Natural killer cell (primary cell): ENCODE data around the gene PGAM2. TPM values are rescaled to one million over a fixed set of nuclear protein-coding genes. Genes with fewer than 3 reads are reported as not detected.

Source experiments
- ATAC-seq, 3 donors: fragments of 150-1000 bp in 2 of 3; fragments of 200-7000 bp in 1 of 3; cut with Tn5 transposase; 1 replicate in 1 of 3; 2 replicates in 2 of 3; pipeline ENCODE4 v1.10.0; 2021; ENCODE audit warnings: mild to moderate bottlenecking in 2 of 3, moderate library complexity in 2 of 3
- DNase-seq, 2 donors: peaks; one replicate each; pipeline versions ENCODE4 v3.0.0 to v3.0.0-alpha.2; 2013 to 2021; ENCODE audit warnings: mixed read lengths in 1 of 2
- H3K27ac ChIP-seq: one replicate; pipeline ENCODE4 v1.5.1; 2013; ENCODE audit warnings: mild to moderate bottlenecking, low read length
- H3K27me3 ChIP-seq: one replicate; pipeline ENCODE4 v1.6.1; 2013; ENCODE audit warnings: low read length; ENCODE audit not compliant: control insufficient read depth, insufficient read depth
- H3K36me3 ChIP-seq: one replicate; pipeline ENCODE4 v1.6.1; 2013; ENCODE audit warnings: low read length; ENCODE audit not compliant: control insufficient read depth, insufficient read depth
- H3K4me1 ChIP-seq: one replicate; pipeline ENCODE4 v1.6.1; 2013; ENCODE audit warnings: low read length; ENCODE audit not compliant: control insufficient read depth, insufficient read depth
- H3K4me3 ChIP-seq: one replicate; pipeline ENCODE4 v1.5.1; 2013; ENCODE audit warnings: low read length
- H3K9me3 ChIP-seq: one replicate; pipeline ENCODE4 v1.6.1; 2013; ENCODE audit warnings: low read length; ENCODE audit not compliant: control insufficient read depth, insufficient read depth
- H3K27ac Mint-ChIP-seq, 2 donors: one replicate each; pipeline ENCODE4 v1.8.0; 2022; ENCODE audit warnings: mild to moderate bottlenecking in 2 of 2, mixed read lengths in 2 of 2, moderate library complexity in 1 of 2
- H3K27me3 Mint-ChIP-seq, 2 donors: one replicate each; pipeline ENCODE4 v1.8.0; 2022; ENCODE audit warnings: low read depth in 2 of 2, mixed read lengths in 2 of 2
- H3K36me3 Mint-ChIP-seq: one replicate; pipeline ENCODE4 v1.8.0; 2022; ENCODE audit warnings: mixed read lengths
- H3K4me1 Mint-ChIP-seq, 2 donors: one replicate each; pipeline ENCODE4 v1.8.0; 2022; ENCODE audit warnings: mixed read lengths in 2 of 2
- H3K4me3 Mint-ChIP-seq: one replicate; pipeline ENCODE4 v1.8.0; 2022; ENCODE audit warnings: mild to moderate bottlenecking, moderate library complexity, mixed read lengths
- H3K9me3 Mint-ChIP-seq, 2 donors: one replicate each; pipeline ENCODE4 v1.8.0; 2022; ENCODE audit warnings: mixed read lengths in 2 of 2
- CTCF ChIP-seq: fragments of 200-600 bp; IDR thresholded peaks from one replicate; pipeline ENCODE4 v1.8.0; 2022; ENCODE audit warnings: antibody characterized with exemption
- whole genome bisulfite sequencing: methylation state at CpG from one replicate; pipeline ENCODE4 v1.1.7; 2013; ENCODE audit warnings: missing lambda C conversion rate; ENCODE audit not compliant: insufficient coverage; 5-methylcytosine and 5-hydroxymethylcytosine counted together
- intact Hi-C: fragments of 100-400 bp; cut with micrococcal nuclease; formaldehyde crosslinking; loops from one replicate; pipeline ENCODE4 v1.14.2; 2022
- total RNA-seq, 4 donors: library from RNA; stranded (reverse); fragments of 120-200 nt in 1 of 4; gene quantifications; one replicate each; pipeline versions ENCODE4 v1.2.3 to v1.2.4, GENCODE V29; 2013 to 2022

The PGAM2 gene
- total RNA-seq, 3 donors from 2014 or later (not counting 1 experiment from before 2014, with no cell fraction given), result 1.0 to 1.9 (median 1.5) TPM

GRCh38 chr7:44075296-44076075 is 10.1 kb upstream of the PGAM2 start:
- Mint-ChIP-seq H3K9me3 (no peaks in the 10 kb centered on the region), H3K4me1 (peaks cover 16 to 50% of the 10 kb centered on the region in 2 donors), H3K36me3 (peaks cover 9% of the 10 kb centered on the region), H3K27me3 (no peaks in the 10 kb centered on the region), H3K27ac (peak overlapping the region; percentile 90 to 94), H3K4me3 (no peak overlapping the region)
- Histone ChIP-seq H3K4me3 (no peak overlapping the region), H3K9me3 (no peaks in the 10 kb centered on the region), H3K4me1 (peaks cover 59% of the 10 kb centered on the region), H3K36me3 (peaks cover 59% of the 10 kb centered on the region), H3K27ac (peak overlapping the region; percentile 93), H3K27me3 (no peaks in the 10 kb centered on the region)
- WGBS, result 86% methylated on average over 17 of the region's 17 CpGs
- DNase-seq, result no peak
- no peak for ATAC-seq
- no peak for TF ChIP-seq CTCF
- intact Hi-C loops, result no loop called here

- peak overlapping the region; percentile 90 to 94 for H3K27ac Mint-ChIP-seq
- intact Hi-C loops, result loop anchor here (1.0 kb wide), 1 partner anchor 8 kb away; the partner anchor contains the start of gene POLM
- H3K36me3 ChIP-seq, result peaks cover 49% of the 10 kb centered on the region
Observed at GRCh38 chr7:44074349-44074695, 9.0 kb upstream of the PGAM2 start.

DNA sequence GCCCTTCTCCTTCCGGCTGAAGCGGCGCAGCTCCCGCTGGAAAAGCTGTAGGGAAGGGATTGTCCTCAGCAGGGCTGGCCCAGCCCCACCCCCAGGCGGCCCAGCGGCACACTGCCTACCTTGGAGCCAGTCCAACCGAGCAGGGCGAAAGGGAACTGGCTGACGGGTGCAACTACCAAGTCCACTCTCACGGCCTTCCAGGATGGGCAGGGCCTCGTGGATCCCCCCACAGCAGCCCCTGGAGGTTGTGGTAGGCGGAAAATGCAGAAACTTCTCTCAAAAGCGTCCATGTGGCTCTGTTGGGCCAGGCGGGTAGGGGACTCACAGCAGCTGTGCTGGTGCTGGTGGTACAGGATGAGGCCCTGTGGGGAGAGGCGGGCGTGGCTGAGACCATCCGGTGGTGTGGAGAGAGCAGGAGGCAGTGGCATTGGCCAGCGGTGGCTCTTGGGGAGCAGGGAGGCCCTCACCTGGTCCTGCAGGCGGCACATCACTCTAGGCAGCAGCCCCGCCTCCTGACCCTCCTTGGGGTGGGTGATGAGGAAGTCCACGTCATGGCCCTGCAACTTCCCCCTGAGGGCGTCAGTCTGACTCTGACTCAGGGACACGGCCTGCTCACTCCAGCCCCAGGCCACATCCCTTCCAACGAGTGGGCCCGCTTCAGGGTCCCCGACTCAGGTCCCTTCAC is 8.4 kb upstream of the PGAM2 start:
- Mint-ChIP-seq H3K27me3 (no peaks in the 10 kb centered on the region), H3K36me3 (peaks cover 9% of the 10 kb centered on the region), H3K4me1 (peaks cover 16 to 50% of the 10 kb centered on the region in 2 donors), H3K27ac (peak overlapping the region; percentile 90 to 94), H3K4me3 (peak overlapping the region; percentile 52), H3K9me3 (no peaks in the 10 kb centered on the region)
- DNase-seq (peak; percentile 68 to 84), ATAC-seq (peak; percentile 96 to 99 (median 97))
- no peak overlapping the region for H3K4me3 ChIP-seq
- H3K36me3 ChIP-seq, result peaks cover 44% of the 10 kb centered on the region
- H3K9me3 ChIP-seq, result no peaks in the 10 kb centered on the region
- no peaks in the 10 kb centered on the region for H3K27me3 ChIP-seq
- H3K4me1 ChIP-seq, result peaks cover 47% of the 10 kb centered on the region
- TF ChIP-seq CTCF, result no peak
- 56% methylated on average over 26 of the region's 26 CpGs for WGBS
- intact Hi-C loops, result loop anchor here (1.0 kb wide), 1 partner anchor 8 kb away; the partner anchor contains the start of gene POLM
- H3K27ac ChIP-seq, result peak overlapping the region; percentile 93

More at GRCh38 chr7:44074349-44074695, 9.0 kb upstream of the PGAM2 start:
- H3K4me1 Mint-ChIP-seq, result peaks cover 16 to 50% of the 10 kb centered on the region in 2 donors
- ATAC-seq (peak; percentile 39 to 41 (median 40)), DNase-seq (no peak)
- Histone ChIP-seq H3K9me3 (no peaks in the 10 kb centered on the region), H3K4me1 (peaks cover 49% of the 10 kb centered on the region), H3K27me3 (no peaks in the 10 kb centered on the region), H3K27ac (peak overlapping the region; percentile 93), H3K4me3 (no peak overlapping the region)
- H3K36me3 Mint-ChIP-seq, result peaks cover 9% of the 10 kb centered on the region
- no peak for TF ChIP-seq CTCF
- peak overlapping the region; percentile 52 for H3K4me3 Mint-ChIP-seq
- no peaks in the 10 kb centered on the region for H3K9me3 Mint-ChIP-seq
- 60% methylated on average over 13 of the region's 13 CpGs for WGBS
- H3K27me3 Mint-ChIP-seq, result no peaks in the 10 kb centered on the region
